ENCODE measurements around the gene GRID2.

GRID2 gene

DNA sequence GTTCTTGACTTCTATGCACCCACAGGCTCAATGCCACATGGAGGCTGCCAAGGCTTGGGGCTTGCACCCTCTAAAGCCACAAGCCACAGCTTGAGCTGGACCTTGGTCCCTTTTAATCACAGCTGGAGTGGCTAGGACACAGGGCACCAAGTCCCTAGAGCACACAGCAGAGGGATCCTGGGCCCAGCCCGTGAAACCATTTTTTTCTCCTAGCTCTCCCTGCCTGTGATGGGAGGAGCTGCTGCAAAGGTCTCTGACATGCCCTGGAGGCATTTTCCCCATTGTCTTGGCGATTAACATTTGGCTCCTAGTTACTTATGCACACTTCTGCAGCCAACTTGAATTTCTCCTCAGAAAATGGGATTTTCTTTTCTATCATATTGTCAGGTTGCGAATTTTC is 410.9 kb downstream of the GRID2 start:
- no peak for DNase-seq (ENCODE audit: low spot score)

GRCh38 chr4:92733231-92733630 is 429.5 kb downstream of the GRID2 start:
- no peak for DNase-seq (ENCODE audit: low spot score)

- no peak for DNase-seq (ENCODE audit: low spot score)
These were observed 431.4 kb downstream of the GRID2 start for GRCh38 chr4:92735025-92735665.

DNA sequence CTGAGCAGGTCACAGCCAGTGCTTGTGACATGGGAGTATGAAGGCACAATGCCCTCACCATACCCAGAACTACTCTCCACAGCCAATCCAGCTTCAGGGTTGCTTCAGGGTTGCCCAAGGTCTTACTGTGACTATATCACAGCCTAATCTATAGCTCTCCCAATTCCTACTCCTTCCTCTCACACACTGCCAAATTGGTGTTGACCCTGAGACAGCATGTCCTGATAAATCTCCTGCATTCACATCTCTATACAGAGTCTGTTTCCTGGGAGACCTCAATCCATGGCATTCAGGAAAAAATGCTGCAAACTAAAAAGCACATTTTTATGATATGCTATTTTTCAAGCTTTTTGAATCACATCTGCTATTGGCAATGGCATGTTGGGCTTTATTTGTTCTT is 456.7 kb downstream of the GRID2 start:
- DNase-seq (ENCODE audit: low spot score) = no peak

DNA sequence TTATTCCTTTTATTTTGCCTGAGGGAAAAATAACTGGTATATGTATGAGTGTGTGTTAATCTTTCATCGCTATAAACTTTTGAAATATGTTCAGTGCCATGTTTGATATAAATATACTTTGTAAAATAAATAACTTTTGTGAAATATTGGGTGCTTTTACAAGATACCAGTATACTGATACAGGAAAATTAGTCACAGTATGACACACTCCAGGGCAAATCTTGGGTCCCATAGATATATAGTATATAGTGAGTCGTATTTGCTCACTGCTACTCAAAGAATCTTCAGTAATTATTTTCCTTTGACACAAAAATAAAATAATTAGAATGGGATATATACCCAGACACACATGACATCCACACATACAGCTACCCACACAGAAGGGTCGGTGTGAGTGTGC is 472.3 kb downstream of the GRID2 start:
- DNase-seq (ENCODE audit: low spot score) = peak; percentile 32

DNA sequence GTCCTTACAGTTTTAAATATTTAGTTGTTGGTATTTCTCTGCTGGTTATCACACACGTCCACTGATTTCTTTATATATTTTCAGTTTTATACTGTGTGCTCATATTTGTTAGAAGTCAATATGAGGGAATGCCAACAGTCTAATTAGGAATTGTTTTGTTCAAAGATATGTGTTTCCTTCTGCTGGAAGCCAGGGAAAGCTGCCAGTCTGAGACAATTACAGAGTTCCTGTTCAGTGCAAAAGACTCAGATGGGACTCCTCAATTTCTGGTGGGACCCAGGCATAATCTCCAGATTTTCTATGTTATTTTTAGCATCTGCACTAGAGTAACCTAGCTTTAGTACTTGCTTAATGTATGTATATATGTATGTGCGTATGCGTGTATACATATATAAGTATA is 486.0 kb downstream of the GRID2 start:
- no peak for DNase-seq (ENCODE audit: low spot score)

DNA sequence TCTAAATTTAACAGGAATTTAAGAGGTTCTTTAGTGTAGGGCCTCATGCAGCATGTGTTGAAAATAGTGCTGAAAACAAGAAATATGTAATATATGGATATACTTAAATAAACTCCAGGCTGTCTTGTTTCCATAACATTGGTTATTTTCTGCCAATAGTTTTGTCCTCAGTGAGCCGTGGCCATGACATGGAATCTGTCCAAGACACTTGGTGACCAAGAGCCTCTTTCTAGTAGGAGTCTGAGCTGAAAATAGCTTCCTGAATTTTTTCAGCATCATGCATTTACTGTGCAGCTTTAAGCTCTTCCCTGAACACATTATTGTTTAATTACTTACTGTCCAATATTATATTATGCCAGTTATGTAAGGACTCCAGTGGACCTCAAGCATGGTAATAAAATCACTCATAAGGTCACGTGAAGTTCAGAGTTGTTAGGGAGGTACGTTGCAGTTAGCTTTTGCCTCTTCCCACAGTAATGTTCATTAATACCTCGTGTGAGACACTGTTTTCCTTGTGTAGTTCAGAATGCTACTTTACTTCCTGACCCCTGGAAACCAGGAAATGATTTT is 488.2 kb downstream of the GRID2 start:
- DNase-seq (ENCODE audit: low spot score) = peak; percentile 36

- DNase-seq (ENCODE audit: low spot score) = no peak
These were observed 505.6 kb downstream of the GRID2 start for GRCh38 chr4:92809381-92809780.

DNA sequence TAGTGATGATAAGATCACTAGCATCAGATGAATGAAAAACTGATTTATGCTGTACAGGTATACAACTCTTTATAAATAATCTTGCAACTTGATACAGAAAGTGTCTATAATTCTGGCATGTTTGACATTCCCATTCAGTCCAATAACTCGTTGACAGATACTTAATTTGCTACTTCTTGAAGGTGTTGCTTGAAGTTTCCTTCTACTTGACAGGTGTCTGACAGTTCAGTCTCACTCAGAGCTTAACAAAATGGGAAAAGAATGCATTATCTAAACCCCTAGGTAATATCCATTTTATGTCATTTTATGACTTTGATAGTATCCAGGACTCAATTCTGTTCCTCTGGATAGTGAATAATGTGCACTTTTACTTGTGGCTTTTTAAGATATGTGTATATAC is 508.9 kb downstream of the GRID2 start:
- DNase-seq (ENCODE audit: low spot score) = no peak

DNA sequence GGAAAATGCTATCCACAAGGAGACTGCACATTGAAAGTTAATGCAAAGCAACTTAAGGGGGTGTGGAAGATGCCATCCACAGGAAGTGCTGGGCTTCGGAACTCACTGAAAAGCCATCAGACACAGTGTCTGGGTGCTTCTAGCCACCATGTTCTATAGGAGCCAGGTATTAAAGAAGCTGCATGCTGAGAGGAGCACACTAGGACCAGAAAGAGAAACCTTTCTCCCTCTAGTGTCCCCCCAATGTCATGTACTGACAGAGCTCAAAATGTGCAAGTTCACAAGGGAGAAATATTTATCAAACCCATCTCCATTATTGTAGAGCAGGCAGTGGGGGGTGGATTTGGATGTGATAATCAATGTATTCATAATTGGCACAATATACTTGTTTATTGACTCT is 510.9 kb downstream of the GRID2 start:
- no peak for DNase-seq (ENCODE audit: low spot score)

DNA sequence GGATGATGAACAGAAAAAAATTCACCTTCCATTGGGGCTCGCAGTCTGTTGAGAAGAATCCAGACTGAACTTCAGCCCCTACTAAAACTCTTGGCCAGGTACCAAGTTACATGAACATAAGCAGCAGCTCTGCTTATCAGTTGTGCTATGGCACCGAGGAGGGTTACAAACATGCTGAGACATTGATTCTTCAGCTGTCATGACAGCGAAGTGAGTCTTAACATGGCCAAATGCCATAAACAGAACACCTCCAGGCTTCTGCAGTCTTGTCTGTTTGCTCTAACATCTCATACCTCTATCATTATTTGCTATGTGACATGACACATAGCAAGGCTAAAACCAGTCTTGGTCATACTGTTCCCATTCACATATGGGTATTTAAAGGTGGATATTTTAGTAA is 521.5 kb downstream of the GRID2 start:
- no peak for DNase-seq (ENCODE audit: low spot score)

GRCh38 chr4:92825791-92826190 is 522.0 kb downstream of the GRID2 start:
- DNase-seq (ENCODE audit: low spot score) = no peak

DNA sequence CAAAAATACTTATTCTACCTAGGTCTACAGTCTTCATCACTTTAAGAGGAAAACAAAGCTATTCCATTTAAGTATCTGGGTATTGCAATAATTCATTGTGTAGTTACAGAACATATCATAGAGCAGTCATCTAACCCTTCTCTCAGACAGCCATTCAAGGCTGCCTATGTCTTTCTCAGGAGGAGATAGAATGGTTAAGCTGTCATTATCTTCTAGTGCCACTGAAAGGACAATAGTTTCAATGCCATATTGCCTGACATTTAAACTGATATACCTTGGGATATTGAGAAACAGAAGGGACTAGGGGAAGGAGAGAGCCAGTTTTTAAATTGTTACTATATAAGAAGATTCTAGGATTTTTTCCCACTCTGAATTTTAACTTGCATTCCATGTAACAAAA is 527.0 kb downstream of the GRID2 start:
- no peak for DNase-seq (ENCODE audit: low spot score)

- no peak for DNase-seq (ENCODE audit: low spot score)
These were observed 537.1 kb downstream of the GRID2 start for GRCh38 chr4:92840880-92841279.

- DNase-seq (ENCODE audit: low spot score) = no peak
These were observed 540.0 kb downstream of the GRID2 start for GRCh38 chr4:92843784-92844183.

- no peak for DNase-seq (ENCODE audit: low spot score)
These were observed 543.3 kb downstream of the GRID2 start for GRCh38 chr4:92847026-92847425.

GRCh38 chr4:92862509-92862908 is 558.7 kb downstream of the GRID2 start:
- DNase-seq (ENCODE audit: low spot score) = no peak

GRCh38 chr4:92864096-92864495 is 560.3 kb downstream of the GRID2 start:
- no peak for DNase-seq (ENCODE audit: low spot score)

DNA sequence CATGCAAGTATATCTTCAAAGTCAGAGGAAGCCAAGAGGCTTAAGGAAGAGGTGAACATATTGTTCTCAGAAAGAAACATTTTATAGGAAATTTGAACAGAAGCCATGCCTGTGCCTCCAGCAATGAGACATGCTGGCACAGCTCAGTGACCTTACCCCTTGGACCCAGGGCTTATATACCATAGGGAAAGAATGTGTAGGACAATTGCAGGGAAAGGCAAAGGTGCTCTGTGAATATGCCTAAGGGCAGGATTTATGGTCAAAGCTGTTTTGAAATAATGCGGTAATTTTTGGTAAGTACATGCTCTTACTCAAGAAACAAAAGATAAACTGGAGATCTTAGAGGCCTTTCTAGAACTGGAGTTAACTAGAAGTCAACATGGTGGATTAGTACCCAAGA is 568.8 kb downstream of the GRID2 start:
- no peak for DNase-seq (ENCODE audit: low spot score)

- no peak for DNase-seq (ENCODE audit: low spot score)
These were observed 581.9 kb downstream of the GRID2 start for GRCh38 chr4:92885632-92886031.

DNA sequence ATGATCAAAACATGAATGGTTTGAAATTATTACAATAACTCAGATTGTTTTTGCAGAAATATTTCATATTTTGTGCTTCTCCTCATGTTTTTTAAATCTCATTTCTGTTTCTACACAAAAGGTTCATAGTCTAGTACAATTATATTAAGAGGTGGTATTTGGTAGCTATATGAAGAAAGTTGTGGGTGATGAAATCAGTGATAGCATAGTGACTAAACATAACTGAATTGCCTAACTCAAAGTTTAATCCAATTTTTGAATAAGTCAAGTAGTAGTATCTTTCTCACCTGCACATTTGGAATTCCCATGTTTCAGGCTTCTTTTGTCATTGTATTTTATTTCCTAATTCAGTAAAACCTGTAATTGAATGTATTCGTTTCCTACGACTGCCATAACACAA is 648.7 kb downstream of the GRID2 start:
- no peak for DNase-seq (ENCODE audit: low spot score)

- no peak for DNase-seq (ENCODE audit: low spot score)
These were observed 649.1 kb downstream of the GRID2 start for GRCh38 chr4:92952897-92953296.

DNA sequence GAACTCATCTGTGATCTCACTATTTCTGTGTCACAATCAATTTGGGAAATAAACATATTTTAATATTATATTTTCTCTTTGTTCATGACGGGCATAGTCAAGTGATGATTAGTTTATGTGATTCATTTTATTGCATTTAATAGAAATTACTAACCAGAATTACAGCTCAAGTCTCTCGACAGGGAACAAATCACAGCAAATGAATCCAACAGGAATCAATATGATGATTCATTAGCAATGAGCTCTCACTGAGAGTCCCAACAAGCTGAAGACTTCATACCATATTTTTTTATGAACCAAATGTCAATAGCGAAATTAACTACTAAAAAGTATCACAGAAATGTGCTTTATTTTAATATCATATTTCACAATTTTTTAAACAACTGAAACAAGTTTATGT is 649.7 kb downstream of the GRID2 start:
- no peak for DNase-seq (ENCODE audit: low spot score)

DNA sequence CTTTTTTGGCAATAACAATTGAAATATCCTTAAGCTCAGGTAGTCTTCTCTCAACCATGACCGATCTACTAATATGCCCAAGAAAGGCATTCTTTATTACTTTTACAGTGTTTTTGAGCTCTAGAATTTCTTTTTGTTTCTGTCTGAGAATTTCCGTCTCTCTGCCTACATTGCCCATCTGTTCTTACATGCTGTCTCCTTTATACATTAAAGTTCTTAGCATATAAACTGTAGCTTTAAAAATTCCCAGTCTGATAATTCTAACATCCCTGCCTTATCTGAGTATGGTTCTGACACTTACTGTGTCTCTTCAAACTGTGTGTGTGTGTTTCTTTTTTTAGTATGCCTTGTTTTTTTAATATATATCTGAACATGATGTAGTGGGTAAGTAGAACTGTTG is 658.1 kb downstream of the GRID2 start:
- no peak for DNase-seq (ENCODE audit: low spot score)
